Measurements from ENCODE around the gene PTPN14.
A peak's percentile ranks its signal among the peaks of the same experiment; 100 is the strongest.

Gene PTPN14

DNA sequence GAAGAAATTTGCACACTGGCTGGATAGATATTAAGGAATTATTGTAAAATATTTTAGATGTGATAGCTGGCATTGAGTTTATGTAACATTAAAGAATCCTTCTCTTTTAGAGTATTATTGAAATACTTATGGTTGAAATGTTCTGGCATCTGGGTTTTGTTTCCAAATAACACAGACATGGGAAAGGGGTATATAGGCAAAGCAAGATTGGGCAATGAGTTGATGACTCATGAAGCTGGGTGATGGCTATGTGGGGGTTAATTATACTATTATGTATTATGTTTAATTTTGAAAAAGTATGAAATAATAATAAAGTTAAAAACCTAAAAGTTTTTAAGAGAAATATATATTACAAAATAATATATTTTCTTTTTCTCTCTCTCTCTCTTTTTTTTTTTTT is 12.5 kb upstream of the PTPN14 start:
- in situ Hi-C loops (cut with HindIII; ENCODE audit: low pct_unique_long_range_greater_than_20kb, low sequenced_read_pairs), result no loop called here
- DNase-seq (ENCODE audit: low read depth in 1 of 2, low spot score in 1 of 2), result no peak
- TF ChIP-seq JUND (IDR thresholded peaks at IDR 0.05; ENCODE audit: low read depth), result no peak

DNA sequence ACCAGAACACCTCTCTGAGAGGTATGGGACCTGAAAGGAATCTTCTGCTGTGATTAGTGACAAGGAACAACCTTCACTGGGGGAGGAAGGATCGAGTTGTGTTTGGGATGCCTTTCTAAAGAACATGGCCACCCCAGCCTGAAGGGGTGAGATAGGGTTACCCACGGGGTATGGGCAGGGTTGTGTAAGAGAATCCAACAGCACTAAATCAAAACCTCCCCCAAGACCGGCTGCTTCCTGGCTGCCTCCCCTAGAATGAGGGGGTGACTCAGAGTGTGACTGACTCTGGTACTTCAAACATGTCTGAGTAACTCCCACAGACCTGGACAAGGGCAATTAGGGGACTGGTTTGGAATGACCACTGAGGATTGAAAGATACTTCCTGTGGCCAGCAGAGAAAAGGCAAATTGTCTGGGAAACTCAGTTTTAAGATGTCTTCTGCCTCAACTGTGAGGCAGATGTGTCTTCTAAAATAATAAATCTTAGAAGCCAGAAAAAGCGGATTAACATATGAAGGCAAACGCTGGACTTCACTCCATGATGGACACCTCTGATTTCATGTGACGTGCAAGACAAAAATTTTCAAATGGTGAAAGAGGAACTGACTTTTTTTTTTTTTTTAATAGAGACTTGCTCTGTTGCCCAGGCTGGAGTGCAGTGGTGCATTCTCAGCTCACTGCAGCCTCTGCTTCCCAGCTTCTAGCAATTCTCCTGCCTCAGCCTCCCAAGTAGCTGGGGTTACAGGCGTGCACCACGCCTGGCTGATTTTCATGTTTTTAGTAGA is 6.7 kb upstream of the PTPN14 start:
- TF ChIP-seq JUND (IDR thresholded peaks at IDR 0.05; ENCODE audit: low read depth), result no peak

GRCh38 chr1:214553142-214553710 is 1.8 kb upstream of the PTPN14 start:
- DNase-seq (ENCODE audit: low read depth in 1 of 2, low spot score in 1 of 2), result no peak
- TF ChIP-seq JUND (IDR thresholded peaks at IDR 0.05; ENCODE audit: low read depth), result no peak
- in situ Hi-C loops (cut with HindIII; ENCODE audit: low pct_unique_long_range_greater_than_20kb, low sequenced_read_pairs), result no loop called here

More for the DNA sequence above, 6.7 kb upstream of the PTPN14 start:
- no peak for DNase-seq (ENCODE audit: low read depth in 1 of 2, low spot score in 1 of 2)
- in situ Hi-C loops (cut with HindIII; ENCODE audit: low pct_unique_long_range_greater_than_20kb, low sequenced_read_pairs), result no loop called here

DNA sequence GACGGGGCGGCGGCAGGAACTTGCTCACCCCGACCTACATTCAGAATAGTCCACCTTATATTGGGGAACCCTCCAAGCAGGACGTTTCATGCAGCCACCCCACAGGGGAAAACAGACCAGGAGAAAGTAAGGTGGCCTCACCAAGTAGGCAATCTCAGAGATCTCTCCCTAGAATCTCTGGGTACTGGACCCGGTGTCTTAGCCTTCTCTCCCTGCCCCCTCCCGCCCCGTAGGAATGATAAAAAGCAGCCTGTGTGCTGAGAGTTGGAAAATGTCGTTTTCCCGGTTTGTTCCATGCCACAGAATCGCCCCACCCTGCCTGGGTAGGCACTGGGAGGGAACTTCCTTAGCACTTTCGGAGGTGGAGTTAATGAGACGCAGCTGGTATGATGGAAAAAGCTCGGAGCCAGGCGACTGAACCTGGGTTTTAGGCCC is 789 bp upstream of the PTPN14 start:
- peak; percentile 90 to 98 for DNase-seq (ENCODE audit: low read depth in 1 of 2, low spot score in 1 of 2)
- in situ Hi-C loops (cut with HindIII; ENCODE audit: low pct_unique_long_range_greater_than_20kb, low sequenced_read_pairs), result no loop called here
- TF ChIP-seq JUND (IDR thresholded peaks at IDR 0.05; ENCODE audit: low read depth), result no peak

GRCh38 chr1:214550857-214551435 is 456 bp downstream of the PTPN14 start:
- in situ Hi-C loops (cut with HindIII; ENCODE audit: low pct_unique_long_range_greater_than_20kb, low sequenced_read_pairs), result no loop called here
- peak in 1 of 2 experiments; percentile 49 for DNase-seq (ENCODE audit: low read depth in 1 of 2, low spot score in 1 of 2)
- TF ChIP-seq JUND (IDR thresholded peaks at IDR 0.05; ENCODE audit: low read depth), result no peak

GRCh38 chr1:214550013-214550856 is 1.2 kb downstream of the PTPN14 start:
- in situ Hi-C loops (cut with HindIII; ENCODE audit: low pct_unique_long_range_greater_than_20kb, low sequenced_read_pairs), result no loop called here
- peak; percentile 47 to 60 for DNase-seq (ENCODE audit: low read depth in 1 of 2, low spot score in 1 of 2)
- TF ChIP-seq JUND (IDR thresholded peaks at IDR 0.05; ENCODE audit: low read depth), result no peak

DNA sequence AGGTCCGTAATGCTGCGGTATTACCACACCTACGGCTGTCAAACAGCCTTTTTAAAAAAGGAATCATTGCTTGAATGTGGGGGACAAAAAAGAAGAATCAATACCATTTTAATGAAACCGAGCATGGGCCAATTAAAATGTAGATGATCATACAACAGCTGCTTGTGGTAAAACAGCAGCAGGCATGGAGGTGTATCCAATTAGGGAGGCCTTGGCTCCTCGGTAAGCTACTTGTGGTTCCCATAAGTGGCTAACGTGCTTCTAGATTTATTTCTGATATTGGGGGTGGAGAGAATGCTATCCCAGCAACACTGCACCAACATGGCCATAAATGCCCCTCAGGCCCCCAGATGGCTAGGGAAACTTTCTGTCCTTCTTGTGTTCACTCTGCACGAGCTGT is 1.8 kb downstream of the PTPN14 start:
- in situ Hi-C loops (cut with HindIII; ENCODE audit: low pct_unique_long_range_greater_than_20kb, low sequenced_read_pairs), result no loop called here
- DNase-seq (ENCODE audit: low read depth in 1 of 2, low spot score in 1 of 2), result no peak

GRCh38 chr1:214548988-214549387 is 2.4 kb downstream of the PTPN14 start:
- no peak for TF ChIP-seq JUND (IDR thresholded peaks at IDR 0.05; ENCODE audit: low read depth)
- in situ Hi-C loops (cut with HindIII; ENCODE audit: low pct_unique_long_range_greater_than_20kb, low sequenced_read_pairs), result no loop called here
- DNase-seq (ENCODE audit: low read depth in 1 of 2, low spot score in 1 of 2), result peak; percentile 21 to 54

More for the DNA sequence above, 1.8 kb downstream of the PTPN14 start:
- no peak for TF ChIP-seq JUND (IDR thresholded peaks at IDR 0.05; ENCODE audit: low read depth)

GRCh38 chr1:214548271-214548670 is 3.1 kb downstream of the PTPN14 start:
- no peak for DNase-seq (ENCODE audit: low read depth in 1 of 2, low spot score in 1 of 2)
- no peak for TF ChIP-seq JUND (IDR thresholded peaks at IDR 0.05; ENCODE audit: low read depth)
- in situ Hi-C loops (cut with HindIII; ENCODE audit: low pct_unique_long_range_greater_than_20kb, low sequenced_read_pairs), result no loop called here

GRCh38 chr1:214547747-214548146 is 3.7 kb downstream of the PTPN14 start:
- no peak for TF ChIP-seq JUND (IDR thresholded peaks at IDR 0.05; ENCODE audit: low read depth)
- in situ Hi-C loops (cut with HindIII; ENCODE audit: low pct_unique_long_range_greater_than_20kb, low sequenced_read_pairs), result no loop called here
- no peak for DNase-seq (ENCODE audit: low read depth in 1 of 2, low spot score in 1 of 2)

DNA sequence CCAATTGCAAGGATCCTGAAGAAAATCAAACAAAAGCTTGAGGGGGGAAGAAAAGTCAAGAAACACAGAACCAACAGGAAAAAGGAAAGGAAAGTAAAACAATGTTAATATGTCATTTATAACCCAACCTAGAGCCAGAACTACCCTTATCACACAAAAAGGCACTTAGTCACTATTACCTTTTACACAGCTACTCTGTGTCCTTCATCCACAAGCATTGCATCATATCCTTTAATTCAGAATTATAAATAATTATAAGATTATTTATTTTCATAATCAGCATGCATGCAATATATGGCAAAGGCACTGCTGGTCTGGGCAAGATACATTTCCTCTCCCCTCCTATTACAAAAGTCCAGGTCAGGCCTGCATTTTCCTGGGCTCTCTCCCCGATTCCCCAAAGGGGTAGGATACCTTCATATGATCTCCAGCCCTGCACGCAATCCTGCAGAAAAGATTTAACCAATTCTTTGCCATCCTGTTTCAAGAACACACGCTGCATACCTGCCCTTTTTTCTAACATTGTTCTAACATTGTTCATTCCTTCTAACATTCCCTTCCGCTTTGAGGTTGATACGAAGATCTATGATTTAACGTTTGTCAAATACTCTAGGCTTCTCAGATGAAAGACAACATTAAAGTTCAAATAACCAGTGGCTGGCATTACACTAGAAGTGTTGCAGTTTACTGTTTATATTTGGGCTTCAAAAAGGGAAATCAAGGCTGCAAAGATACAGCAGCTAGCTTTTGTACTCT is 4.3 kb downstream of the PTPN14 start:
- no peak for TF ChIP-seq JUND (IDR thresholded peaks at IDR 0.05; ENCODE audit: low read depth)
- in situ Hi-C loops (cut with HindIII; ENCODE audit: low pct_unique_long_range_greater_than_20kb, low sequenced_read_pairs), result no loop called here
- DNase-seq (ENCODE audit: low read depth in 1 of 2, low spot score in 1 of 2), result no peak

DNA sequence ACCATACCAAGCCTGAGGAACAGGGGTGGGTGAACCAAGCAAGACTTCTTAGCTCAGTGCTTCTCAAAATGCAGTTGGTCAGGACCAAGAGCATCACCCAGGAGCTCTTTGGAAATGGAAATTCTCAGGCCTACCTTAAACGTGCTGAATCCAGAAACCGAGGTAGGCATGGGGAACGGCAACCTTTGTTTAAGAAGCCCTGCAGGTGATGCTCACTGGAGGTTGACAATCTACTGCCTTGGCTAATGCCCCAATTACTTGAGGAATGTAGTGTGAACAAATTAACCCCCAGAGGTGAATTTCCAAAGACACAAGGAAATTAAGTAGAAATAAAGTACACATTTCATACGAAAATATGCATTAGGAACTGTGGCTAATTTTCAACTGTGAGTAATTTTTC is 5.3 kb downstream of the PTPN14 start:
- TF ChIP-seq JUND (IDR thresholded peaks at IDR 0.05; ENCODE audit: low read depth), result no peak
- in situ Hi-C loops (cut with HindIII; ENCODE audit: low pct_unique_long_range_greater_than_20kb, low sequenced_read_pairs), result no loop called here
- DNase-seq (ENCODE audit: low read depth in 1 of 2, low spot score in 1 of 2), result no peak

Measured in T47D (cell line).